NCI-H146 treated with DMSO at 0.1 percent for 48 hours (cell line): ENCODE data around the gene GSTM3.
A peak's percentile ranks its signal among the peaks of the same experiment; 100 is the strongest.

ENCODE experiments used
- DNase-seq: peaks from one replicate; lab custom pipeline; 2025; ENCODE audit not compliant: unreplicated experiment; lab: John Stamatoyannopoulos, UW

The GSTM3 gene

GRCh38 chr1:109740615-109741373 lies at the start of gene GSTM3:
GSTM3 (minus strand) TSS chr1:109741038; CDS start chr1:109740287, 751 bp downstream.
- no peak for DNase-seq

- DNase-seq, result no peak
Measured at GRCh38 chr1:109790329-109790728, 49.5 kb upstream of the GSTM3 start.

- DNase-seq, result no peak
Measured at GRCh38 chr1:109789551-109790180, 48.8 kb upstream of the GSTM3 start.

- peak; percentile 46 for DNase-seq
Measured at GRCh38 chr1:109788695-109789521, 48.1 kb upstream of the GSTM3 start.

- DNase-seq, result no peak
Measured at GRCh38 chr1:109787845-109788601, 47.2 kb upstream of the GSTM3 start.

- DNase-seq, result no peak
Measured at GRCh38 chr1:109787211-109787844, 46.5 kb upstream of the GSTM3 start.

GRCh38 chr1:109786531-109787021 lies 45.7 kb upstream of the GSTM3 start:
- DNase-seq, result no peak

- DNase-seq, result no peak
Measured at GRCh38 chr1:109786112-109786480, 45.3 kb upstream of the GSTM3 start.

GRCh38 chr1:109785446-109786111 lies 44.7 kb upstream of the GSTM3 start:
- no peak for DNase-seq

GRCh38 chr1:109784551-109785252 lies 43.9 kb upstream of the GSTM3 start:
- no peak for DNase-seq

GRCh38 chr1:109783436-109783835 lies 42.6 kb upstream of the GSTM3 start:
- DNase-seq, result no peak

- no peak for DNase-seq
Measured at GRCh38 chr1:109782927-109783326, 42.1 kb upstream of the GSTM3 start.

- no peak for DNase-seq
Measured at GRCh38 chr1:109782514-109782913, 41.7 kb upstream of the GSTM3 start.

GRCh38 chr1:109781806-109782205 lies 41.0 kb upstream of the GSTM3 start:
- DNase-seq, result no peak

GRCh38 chr1:109780982-109781381 lies 40.1 kb upstream of the GSTM3 start:
- no peak for DNase-seq

GRCh38 chr1:109777980-109778625 lies 37.3 kb upstream of the GSTM3 start:
- no peak for DNase-seq

- no peak for DNase-seq
Measured at GRCh38 chr1:109777436-109777835, 36.6 kb upstream of the GSTM3 start.

GRCh38 chr1:109776911-109777310 lies 36.1 kb upstream of the GSTM3 start:
- peak; percentile 57 for DNase-seq
